Calu3 (cell line): ENCODE measurements around the gene CCDC142. TPM values are rescaled to one million over a fixed set of nuclear protein-coding genes. Genes with fewer than 3 reads are reported as not detected.

ENCODE experiments used
- BruUV-seq: library from RNA; stranded (reverse); fragments of 400-500 nt; replicated peaks from 2 replicates; lab custom pipeline; 2021; lab: Mats Ljungman, UMichigan
- CTCF ChIA-PET: fragments of 300-600 bp; sonication (Branson Sonifier 250); formaldehyde crosslinking; loops from one replicate; lab custom pipeline; 2022; ENCODE audit warnings: antibody characterized with exemption; lab: Charles Lee
- DNase-seq: peaks from one replicate; pipeline ENCODE4 v3.0.0; 2022
- H3K27ac Mint-ChIP-seq: one replicate; pipeline ENCODE4 v1.8.0; 2022; ENCODE audit warnings: mixed read lengths; ENCODE audit not compliant: unreplicated experiment
- H3K27me3 Mint-ChIP-seq: one replicate; pipeline ENCODE4 v1.8.0; 2022; ENCODE audit warnings: mixed read lengths; ENCODE audit not compliant: unreplicated experiment
- H3K36me3 Mint-ChIP-seq: one replicate; pipeline ENCODE4 v1.8.0; 2022; ENCODE audit warnings: mild to moderate bottlenecking, moderate library complexity, mixed read lengths; ENCODE audit not compliant: insufficient read depth, unreplicated experiment
- H3K4me1 Mint-ChIP-seq: one replicate; pipeline ENCODE4 v1.8.0; 2022; ENCODE audit warnings: mild to moderate bottlenecking, low read depth, mixed read lengths; ENCODE audit not compliant: unreplicated experiment
- H3K4me3 Mint-ChIP-seq: one replicate; pipeline ENCODE4 v1.8.0; 2022; ENCODE audit warnings: mild to moderate bottlenecking, low read depth, moderate library complexity, mixed read lengths; ENCODE audit not compliant: unreplicated experiment
- H3K9me3 Mint-ChIP-seq: one replicate; pipeline ENCODE4 v1.8.0; 2022; ENCODE audit warnings: low read depth, mixed read lengths; ENCODE audit not compliant: unreplicated experiment
- intact Hi-C: fragments of 100-400 bp; cut with micrococcal nuclease; formaldehyde crosslinking; loops from one replicate; pipeline ENCODE4 v1.10.0; 2022; ENCODE audit not compliant: unreplicated experiment
- total RNA-seq: library from RNA; stranded (reverse); gene quantifications from 2 replicates; pipeline ENCODE4 v1.2.3, GENCODE V29; 2022
- TF ChIP-seq, protein P1 (sequence below): fragments of 200-600 bp; IDR thresholded peaks from one replicate; pipeline ENCODE4 v1.8.0; 2022; ENCODE audit warnings: antibody characterized with exemption; ENCODE audit not compliant: unreplicated experiment

Gene CCDC142
- total RNA-seq, 1 experiment from 2014 or later: 30.4 TPM

DNA sequence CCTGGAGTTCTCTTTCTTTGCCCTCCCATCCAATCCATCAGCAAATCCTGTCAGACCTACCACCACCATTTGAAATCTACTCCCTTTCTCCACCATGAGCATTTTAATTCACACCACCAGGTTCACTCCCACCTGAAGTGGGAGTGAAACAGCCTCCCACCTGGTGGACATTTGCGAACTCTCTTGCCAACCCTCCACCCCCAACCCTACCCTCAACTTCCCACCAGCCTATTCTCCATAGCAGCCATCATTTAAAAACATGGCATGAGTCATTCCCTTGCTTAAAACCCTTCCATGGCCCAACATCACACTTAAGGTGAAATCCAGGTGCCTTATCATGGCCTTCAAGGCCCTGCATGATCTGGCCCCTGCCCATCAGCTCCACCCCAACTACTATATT lies 44.5 kb downstream of the CCDC142 start:
- Mint-ChIP-seq H3K27ac (peak overlapping the region; percentile 2), H3K36me3 (peaks cover 38% of the 10 kb centered on the region), H3K27me3 (no peaks in the 10 kb centered on the region), H3K9me3 (no peaks in the 10 kb centered on the region), H3K4me3 (peak overlapping the region; percentile 97), H3K4me1 (peaks cover 33% of the 10 kb centered on the region)
- TF ChIP-seq, protein P1, sequence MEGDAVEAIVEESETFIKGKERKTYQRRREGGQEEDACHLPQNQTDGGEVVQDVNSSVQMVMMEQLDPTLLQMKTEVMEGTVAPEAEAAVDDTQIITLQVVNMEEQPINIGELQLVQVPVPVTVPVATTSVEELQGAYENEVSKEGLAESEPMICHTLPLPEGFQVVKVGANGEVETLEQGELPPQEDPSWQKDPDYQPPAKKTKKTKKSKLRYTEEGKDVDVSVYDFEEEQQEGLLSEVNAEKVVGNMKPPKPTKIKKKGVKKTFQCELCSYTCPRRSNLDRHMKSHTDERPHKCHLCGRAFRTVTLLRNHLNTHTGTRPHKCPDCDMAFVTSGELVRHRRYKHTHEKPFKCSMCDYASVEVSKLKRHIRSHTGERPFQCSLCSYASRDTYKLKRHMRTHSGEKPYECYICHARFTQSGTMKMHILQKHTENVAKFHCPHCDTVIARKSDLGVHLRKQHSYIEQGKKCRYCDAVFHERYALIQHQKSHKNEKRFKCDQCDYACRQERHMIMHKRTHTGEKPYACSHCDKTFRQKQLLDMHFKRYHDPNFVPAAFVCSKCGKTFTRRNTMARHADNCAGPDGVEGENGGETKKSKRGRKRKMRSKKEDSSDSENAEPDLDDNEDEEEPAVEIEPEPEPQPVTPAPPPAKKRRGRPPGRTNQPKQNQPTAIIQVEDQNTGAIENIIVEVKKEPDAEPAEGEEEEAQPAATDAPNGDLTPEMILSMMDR: no peak
- CTCF ChIA-PET: interaction anchor here (1.1 kb wide), 1 partner anchor 19 kb away, joined by 3 read pairs; the partner anchor contains the start of gene WBP1
- intact Hi-C loops: no loop called here
- no TSS peak for BruUV-seq
- DNase-seq: no peak

DNA sequence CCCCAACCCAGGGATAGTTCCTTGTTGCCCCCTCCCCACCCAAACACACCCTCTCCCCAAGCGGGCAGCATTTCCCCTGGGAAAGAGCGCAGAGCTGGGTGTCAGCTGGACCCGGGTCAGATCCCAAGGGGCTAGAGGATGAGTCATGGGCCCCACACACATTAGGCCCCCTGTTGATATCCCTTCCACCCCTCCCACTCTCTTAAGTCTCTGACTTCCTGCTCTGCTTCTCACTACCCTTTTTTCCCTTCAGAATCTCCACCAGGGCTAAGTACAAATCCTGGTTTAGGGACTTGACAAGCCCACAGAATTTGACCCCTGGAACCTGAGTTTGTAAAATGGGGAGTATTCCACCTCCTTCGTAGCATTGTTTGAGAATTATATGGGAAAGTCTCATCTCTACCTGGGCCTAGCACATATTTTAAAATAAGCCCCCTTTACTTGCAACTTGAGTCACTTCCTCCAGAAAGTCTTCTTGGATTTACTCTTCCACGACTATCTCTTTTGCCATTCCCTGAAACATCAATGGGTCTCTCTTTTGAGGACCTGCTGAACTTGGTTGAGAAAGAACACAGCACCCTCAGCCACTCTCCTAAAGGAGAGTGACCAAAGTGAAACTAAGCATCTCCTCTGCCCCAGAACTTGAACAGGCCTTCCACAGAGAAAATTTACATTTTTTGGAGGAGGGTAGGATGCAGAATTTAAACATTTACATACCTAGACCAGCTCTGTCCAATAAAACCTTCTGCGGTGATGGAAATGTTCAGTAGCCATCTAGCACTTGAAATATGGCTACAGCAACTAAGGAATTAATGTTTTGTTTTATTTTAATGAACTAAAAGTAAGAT lies 45.7 kb downstream of the CCDC142 start:
- Mint-ChIP-seq H3K27me3 (no peaks in the 10 kb centered on the region), H3K36me3 (peaks cover 37% of the 10 kb centered on the region), H3K4me3 (no peak overlapping the region), H3K27ac (no peak overlapping the region), H3K9me3 (no peaks in the 10 kb centered on the region), H3K4me1 (peaks cover 33% of the 10 kb centered on the region)
- DNase-seq: no peak
- TF ChIP-seq, protein P1: no peak
- BruUV-seq: no TSS peak
- intact Hi-C loops: no loop called here
- CTCF ChIA-PET: no interaction called here

DNA sequence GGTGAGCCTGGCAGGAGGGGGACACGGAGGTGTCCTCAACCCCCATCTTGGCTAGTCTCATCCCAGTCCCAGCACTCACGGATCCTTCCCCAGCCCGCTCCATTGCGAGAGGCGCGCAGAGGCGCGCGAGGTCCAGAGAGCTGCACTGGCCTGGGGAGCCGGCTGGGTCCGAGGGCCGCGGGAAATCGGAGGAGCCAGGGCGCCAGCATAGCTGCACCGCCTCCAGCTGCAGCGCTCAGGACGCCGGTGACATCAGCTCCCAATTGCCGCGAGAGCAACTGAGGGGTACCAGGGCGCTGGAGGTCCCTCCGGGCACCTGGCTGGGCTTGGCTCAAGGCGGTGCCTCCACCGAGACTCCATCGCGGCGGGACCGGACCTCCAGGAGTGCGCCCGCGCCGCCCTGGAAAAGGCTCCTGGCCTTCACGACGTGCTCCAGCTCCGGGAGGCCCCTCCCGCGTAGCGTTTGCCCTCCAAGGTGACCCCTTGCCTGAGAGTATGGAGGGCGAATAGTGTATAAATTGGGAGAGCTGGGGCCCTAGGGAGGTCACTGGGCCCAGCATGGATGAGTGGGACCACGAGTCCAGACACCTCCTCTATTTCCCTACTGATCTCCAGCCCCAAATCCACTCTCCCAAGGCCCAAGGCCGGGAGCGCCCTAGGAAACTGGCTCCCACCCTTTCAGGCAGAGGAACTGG lies 46.5 kb downstream of the CCDC142 start:
- intact Hi-C loops: no loop called here
- TF ChIP-seq, protein P1: no peak

DNA sequence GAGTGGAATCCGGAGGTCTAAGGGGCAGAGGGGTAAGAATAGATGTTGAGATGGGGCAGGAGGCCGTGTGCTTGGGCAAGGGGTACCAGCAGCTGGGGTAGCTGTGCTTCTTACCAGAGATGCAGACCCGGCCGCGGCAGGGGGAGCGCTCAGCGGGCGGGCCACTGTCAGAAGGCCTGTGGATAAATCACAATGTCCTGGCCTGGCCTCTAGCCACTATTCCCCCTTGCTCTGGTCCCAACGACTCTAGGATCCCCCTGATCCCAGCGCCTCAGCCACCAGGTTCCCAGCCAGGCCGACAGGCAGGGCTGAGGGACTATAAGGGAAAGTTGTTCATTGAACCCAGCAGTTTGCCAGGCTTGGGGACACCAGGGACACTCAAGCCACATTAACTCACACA lies 52.3 kb downstream of the CCDC142 start:
- BruUV-seq: no TSS peak
- H3K36me3 Mint-ChIP-seq: peaks cover 43% of the 10 kb centered on the region
- H3K4me1 Mint-ChIP-seq: no peaks in the 10 kb centered on the region
- no peak overlapping the region for H3K4me3 Mint-ChIP-seq
- intact Hi-C loops: no loop called here
- TF ChIP-seq, protein P1: no peak
- H3K27me3 Mint-ChIP-seq: no peaks in the 10 kb centered on the region
- H3K9me3 Mint-ChIP-seq: no peaks in the 10 kb centered on the region
- CTCF ChIA-PET: no interaction called here
- no peak for DNase-seq
- H3K27ac Mint-ChIP-seq: no peak overlapping the region

More for the DNA sequence above, 46.5 kb downstream of the CCDC142 start:
- Mint-ChIP-seq H3K9me3 (no peaks in the 10 kb centered on the region), H3K27me3 (no peaks in the 10 kb centered on the region), H3K4me3 (no peak overlapping the region), H3K4me1 (peaks cover 33% of the 10 kb centered on the region), H3K27ac (no peak overlapping the region), H3K36me3 (peaks cover 33% of the 10 kb centered on the region)
- CTCF ChIA-PET: no interaction called here
- no peak for DNase-seq
- BruUV-seq: no TSS peak
